Panc1 (cell line): Measurements from ENCODE around the gene RPS19BP1.

Experiments
- POLR2AphosphoS5 ChIP-seq: IDR thresholded peaks from 2 replicates; pipeline ENCODE4 v1.6.1; 2012; ENCODE audit warnings: mild to moderate bottlenecking, low read depth, low read length, moderate library complexity
- TF ChIP-seq, protein P1 (sequence below): fragments of 450-650 bp; IDR thresholded peaks from 2 replicates; pipeline ENCODE4 v1.5.1; 2017; ENCODE audit warnings: mild to moderate bottlenecking

DNA sequence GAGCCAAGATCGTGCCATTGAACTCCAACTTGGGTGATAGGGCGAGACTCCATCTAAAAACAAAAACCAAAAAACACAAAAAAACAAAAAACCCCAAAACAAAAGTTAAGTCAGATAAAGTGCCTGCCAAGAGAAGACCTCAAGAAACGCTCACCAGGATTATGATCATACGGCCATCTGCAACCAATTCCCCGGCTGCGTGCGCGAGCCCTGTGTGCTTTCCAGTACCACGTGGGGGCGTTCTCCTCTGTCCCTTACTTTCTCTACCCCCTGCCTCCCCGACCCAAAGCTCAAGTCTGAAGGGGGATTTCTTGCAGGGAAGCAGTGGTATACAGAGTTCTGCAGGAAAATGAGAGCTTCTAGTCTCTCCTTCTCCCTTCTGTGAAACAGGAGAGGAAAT lies 10.5 kb upstream of the RPS19BP1 start:
- TF ChIP-seq, protein P1, sequence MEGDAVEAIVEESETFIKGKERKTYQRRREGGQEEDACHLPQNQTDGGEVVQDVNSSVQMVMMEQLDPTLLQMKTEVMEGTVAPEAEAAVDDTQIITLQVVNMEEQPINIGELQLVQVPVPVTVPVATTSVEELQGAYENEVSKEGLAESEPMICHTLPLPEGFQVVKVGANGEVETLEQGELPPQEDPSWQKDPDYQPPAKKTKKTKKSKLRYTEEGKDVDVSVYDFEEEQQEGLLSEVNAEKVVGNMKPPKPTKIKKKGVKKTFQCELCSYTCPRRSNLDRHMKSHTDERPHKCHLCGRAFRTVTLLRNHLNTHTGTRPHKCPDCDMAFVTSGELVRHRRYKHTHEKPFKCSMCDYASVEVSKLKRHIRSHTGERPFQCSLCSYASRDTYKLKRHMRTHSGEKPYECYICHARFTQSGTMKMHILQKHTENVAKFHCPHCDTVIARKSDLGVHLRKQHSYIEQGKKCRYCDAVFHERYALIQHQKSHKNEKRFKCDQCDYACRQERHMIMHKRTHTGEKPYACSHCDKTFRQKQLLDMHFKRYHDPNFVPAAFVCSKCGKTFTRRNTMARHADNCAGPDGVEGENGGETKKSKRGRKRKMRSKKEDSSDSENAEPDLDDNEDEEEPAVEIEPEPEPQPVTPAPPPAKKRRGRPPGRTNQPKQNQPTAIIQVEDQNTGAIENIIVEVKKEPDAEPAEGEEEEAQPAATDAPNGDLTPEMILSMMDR = no peak; the same call in 1 of the 2 replicates
- TF ChIP-seq POLR2AphosphoS5 = no peak
